Stimulated activated CD8-positive, alpha-beta memory T cell treated with anti-CD3 and anti-CD28 coated beads, Interleukin-12 subunit alpha, Interleukin-12 subunit beta, amount 100 ng/mL, for 4 hours (primary cell): ENCODE data around the gene COG5.

Experiments used
- DNase-seq: peaks from one replicate; pipeline ENCODE4 v3.0.0-alpha.2; 2020; ENCODE audit warnings: low read depth

COG5 gene

DNA sequence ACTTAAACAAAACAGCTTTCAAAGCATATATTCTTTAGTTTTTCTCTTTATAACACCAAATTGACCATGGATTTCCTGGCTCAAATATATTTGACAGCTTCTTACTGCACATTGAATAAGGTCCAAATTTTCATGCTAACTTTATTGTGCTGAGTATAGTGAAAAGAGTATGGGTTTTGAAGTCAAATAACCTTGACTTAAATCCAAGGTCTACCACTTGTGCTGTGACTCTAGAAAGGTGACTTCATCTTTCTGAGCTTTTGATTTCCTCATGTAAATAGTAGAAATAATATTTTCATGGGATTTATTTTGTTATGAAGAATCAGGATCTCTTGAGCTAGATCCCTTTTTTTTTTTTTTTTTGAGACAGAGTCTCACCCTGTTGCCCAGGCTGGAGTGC, 233.2 kb downstream of the COG5 start:
- no peak for DNase-seq

GRCh38 chr7:107327986-107328569, 235.6 kb downstream of the COG5 start:
- no peak for DNase-seq

GRCh38 chr7:107326061-107326460, 237.7 kb downstream of the COG5 start:
- DNase-seq, result no peak

GRCh38 chr7:107322015-107322414, 241.7 kb downstream of the COG5 start:
- no peak for DNase-seq

DNA sequence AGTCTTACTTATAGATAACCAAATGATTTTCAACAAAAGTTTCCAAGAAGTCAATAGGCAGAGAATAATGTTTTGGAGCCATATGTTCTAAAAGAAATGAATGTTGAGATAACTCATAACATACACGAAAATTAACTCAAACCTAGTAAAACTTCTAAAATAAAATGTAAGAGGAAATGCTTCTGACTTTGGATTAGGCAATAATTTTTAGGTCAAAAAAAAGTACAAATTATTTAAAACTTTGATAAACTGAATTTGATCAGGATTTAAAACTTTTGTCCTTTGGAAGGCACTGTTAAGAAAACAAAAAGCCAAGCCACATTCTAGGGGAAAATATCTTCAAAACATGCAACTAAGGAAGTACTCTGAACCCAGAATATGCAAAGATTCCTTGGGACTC, 242.1 kb downstream of the COG5 start:
- no peak for DNase-seq

DNA sequence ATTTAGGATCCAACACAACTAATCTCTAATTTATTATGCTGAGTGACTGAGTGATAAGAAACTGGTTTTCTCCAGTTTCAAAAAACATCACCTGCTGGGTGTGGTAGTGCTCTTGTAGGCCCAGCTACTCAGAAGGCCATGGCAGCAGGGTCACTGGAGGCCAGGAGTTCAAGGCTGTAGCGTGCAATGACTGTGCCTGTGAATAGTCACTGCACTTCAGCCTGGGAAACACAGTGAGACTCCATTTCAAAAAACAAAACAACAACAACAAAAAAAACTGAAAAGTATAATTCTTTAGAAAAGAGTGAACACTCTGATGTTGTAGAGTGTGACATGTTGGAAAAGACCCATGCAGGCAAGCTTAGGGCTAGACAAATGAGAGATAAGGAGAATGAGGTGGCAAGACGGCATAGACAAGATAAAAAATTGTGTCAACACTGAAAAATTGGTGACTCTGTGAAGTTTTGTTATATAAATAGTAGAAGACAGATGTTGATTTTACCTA, 243.9 kb downstream of the COG5 start:
- DNase-seq, result no peak

DNA sequence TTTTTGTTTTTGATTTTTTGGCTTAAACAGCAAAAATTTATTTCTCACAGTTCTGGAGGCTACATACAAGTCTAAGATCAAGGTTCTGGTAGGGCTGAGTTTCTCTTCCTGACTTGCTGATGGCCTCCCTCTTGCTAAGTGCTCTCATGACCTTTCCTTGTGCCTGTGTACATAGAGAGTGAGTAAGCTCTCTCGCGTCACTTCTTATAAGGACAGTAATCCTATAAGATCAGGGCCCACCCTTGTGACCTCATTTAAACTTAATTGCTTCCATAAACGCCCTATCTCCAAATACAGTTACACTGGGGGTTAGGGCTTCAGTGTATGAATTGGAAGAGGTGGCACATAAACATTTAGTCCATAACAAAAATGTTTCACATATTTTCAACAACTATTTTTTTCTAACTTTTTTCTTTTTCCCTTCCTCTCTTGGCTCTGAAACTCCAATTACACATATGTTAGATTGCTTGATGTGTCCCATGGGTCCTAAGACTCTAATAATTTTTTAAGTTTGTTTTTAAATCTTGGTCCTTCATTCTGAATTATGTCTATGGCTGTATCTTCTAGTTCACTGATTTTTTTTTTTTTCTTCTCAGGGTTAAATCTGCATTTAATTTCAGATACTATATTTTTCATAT, 245.1 kb downstream of the COG5 start:
- DNase-seq, result no peak

DNA sequence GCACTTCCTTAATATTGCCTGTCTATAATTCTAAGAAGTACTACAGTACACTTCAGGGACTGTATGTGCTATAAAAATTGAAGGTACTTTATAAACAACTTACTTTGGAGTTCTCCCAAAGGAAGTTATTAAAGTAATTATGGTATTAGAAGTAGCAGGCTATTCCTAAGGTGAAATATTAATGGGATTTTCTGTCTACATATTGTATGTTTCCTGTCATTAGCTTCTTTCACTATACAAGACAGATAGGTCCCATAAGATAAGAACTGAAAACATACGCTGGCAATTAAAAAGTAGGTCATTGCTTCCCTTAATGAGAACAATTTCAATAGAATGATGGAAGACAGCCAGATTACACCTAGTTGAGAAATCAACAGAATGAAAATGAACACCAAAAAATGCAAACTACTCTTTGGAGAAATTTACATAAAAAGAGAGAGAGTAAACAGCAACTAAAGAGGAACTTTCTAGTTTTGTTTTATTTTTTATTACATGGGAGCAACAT, 248.0 kb downstream of the COG5 start:
- no peak for DNase-seq

- DNase-seq, result no peak
These were observed 250.4 kb downstream of the COG5 start for GRCh38 chr7:107313355-107313754.

GRCh38 chr7:107312418-107312817, 251.3 kb downstream of the COG5 start:
- no peak for DNase-seq

- no peak for DNase-seq
These were observed 254.4 kb downstream of the COG5 start for GRCh38 chr7:107309296-107309695.

GRCh38 chr7:107304636-107305035, 259.1 kb downstream of the COG5 start:
- no peak for DNase-seq

- no peak for DNase-seq
These were observed 259.7 kb downstream of the COG5 start for GRCh38 chr7:107304063-107304462.

DNA sequence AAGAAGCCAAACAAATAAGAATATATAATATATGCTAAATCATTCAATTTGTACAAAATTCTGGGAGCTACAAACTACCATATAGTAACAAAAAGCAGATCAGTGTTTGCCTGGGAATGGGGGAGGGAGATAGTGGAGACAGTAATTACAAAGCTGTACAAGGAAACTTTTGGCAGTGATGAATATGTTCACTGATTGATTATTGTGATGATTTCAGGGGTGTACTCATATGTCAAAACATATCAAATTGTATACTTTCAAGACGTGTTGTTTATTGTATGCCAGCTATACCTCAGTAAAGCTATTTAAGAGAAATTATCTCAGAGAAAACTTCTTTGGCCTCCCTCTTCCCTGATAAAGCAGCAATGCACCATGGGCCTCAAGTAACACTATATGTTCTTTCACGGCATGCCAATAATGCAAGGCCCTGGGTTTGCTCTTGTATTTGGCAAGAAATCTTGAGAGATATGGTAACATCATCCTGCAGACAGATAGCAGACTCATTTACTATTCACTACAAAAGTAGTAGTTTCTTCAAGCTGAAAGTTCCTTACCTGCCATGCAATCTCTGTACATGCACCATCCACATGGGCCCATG, 261.4 kb downstream of the COG5 start:
- no peak for DNase-seq

- no peak for DNase-seq
These were observed 269.5 kb downstream of the COG5 start for GRCh38 chr7:107294182-107294581.

DNA sequence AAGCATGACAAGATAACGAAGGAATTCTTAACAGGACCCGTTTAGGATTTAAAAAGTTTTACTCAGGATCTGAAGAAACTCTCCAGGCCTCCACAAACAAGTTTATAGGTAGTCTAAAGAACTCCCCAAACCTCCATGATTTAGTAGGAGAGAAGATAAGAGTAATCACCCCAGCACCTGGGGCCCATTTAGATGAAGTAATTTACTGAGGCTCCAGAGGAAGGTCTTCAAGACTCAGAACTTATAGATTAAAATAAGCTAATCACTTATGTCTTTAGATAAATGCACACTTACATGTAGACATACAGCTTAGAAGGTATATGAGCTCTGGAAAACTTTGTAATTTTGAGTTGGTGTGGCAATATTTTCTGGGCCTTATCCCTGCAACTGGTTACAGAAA, 271.1 kb downstream of the COG5 start:
- no peak for DNase-seq

GRCh38 chr7:107291434-107291833, 272.3 kb downstream of the COG5 start:
- DNase-seq, result no peak

- DNase-seq, result no peak
These were observed 276.7 kb downstream of the COG5 start for GRCh38 chr7:107286751-107287621.

DNA sequence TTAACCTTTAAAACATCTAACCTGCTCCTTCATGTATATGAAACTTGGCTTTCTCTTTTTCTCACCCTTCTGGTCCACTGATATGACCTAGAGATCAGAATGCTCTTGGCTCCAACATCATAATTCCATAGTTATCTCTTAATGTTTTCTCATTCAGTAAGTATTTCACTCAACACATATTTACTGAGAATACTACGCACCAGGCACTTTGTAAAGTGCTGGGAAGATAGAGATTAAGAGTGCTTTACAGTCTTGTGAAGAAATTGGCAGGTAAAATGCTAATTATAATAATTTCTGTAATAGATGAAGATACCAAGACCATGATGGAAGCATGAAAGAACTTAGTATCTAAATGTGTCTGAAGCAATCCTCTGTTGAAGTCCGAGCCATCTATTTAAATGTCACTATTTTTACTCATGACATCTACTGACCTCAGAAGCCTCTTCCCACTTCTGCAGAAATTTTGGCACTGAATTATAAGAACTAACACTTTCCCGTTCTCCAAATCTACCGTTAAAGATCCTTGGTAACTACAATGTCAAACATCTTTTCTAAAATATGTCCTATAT, 278.7 kb downstream of the COG5 start:
- no peak for DNase-seq

GRCh38 chr7:107277331-107277730, 286.4 kb downstream of the COG5 start:
- DNase-seq, result no peak

DNA sequence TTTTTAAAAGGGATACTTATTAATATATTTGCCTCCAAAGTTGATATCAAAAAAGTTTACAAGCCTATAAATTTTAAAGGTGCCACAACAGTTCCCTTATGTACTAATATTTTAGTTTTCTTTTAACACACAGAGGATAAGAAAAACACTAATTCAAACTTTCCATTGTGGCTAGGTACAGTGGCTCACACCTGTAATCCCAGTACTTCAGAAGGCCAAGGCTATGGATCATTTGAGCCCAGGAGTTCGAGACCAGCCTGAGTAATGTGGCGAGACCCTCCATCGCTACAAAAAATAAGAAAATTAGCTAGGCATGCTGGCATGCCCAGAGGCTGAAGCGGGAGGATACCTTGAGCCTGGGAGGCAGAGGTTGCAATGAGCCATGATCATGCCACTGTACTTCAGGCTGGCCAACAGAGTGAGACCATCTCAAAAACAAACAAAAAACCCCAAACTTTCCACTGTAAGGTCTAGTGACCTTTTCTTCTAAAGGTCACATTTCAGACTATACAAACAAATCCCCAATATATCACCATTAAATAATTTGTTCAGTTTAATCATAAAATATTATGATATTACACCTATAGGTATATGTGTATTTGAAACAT, 287.4 kb downstream of the COG5 start:
- no peak for DNase-seq

DNA sequence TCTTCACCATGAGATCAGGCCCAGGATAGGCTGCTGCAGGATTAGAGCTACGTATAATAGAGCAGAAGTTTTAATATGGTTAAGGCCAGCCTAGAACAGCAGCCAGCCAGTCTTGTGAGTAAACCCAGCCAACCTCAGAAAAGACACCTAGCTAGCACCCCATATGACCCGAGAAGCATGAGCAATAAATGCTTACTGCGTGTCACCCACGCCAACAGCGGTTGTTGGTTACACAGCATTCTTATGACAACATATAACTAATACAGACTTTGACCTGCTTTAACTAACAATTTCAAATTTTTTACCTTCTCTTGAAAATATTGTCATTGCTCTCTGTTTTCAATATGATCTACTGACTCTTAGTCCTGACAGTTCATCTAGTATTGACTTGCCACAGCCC, 289.2 kb downstream of the COG5 start:
- no peak for DNase-seq
